ENCODE data around the gene IMPDH1.

Gene IMPDH1

GRCh38 chr7:128379900-128380479, 29.8 kb downstream of the IMPDH1 start:
- no peaks in the 10 kb centered on the region for H3K9me2 ChIP-seq (replicated peaks; ENCODE audit: low read depth, low read length)
- no peaks in the 10 kb centered on the region for H3K79me2 ChIP-seq (ENCODE audit: insufficient read depth, low read length)
- peaks cover 22% of the 10 kb centered on the region for H3K4me1 ChIP-seq (ENCODE audit: insufficient read depth, low read length, poor library complexity, severe bottlenecking)
- no peak overlapping the region for H3K9ac ChIP-seq (ENCODE audit: low read depth, low read length, poor library complexity, severe bottlenecking)
- no peaks in the 10 kb centered on the region for H3K9me3 ChIP-seq (ENCODE audit: insufficient read depth, low read depth, low read length)
- no peaks in the 10 kb centered on the region for H3K36me3 ChIP-seq (ENCODE audit: insufficient read depth, low read length)
- TF ChIP-seq EZH2phosphoT487 (IDR thresholded peaks at IDR 0.05; ENCODE audit: borderline replicate concordance) (no peak), CTCF (conservative IDR thresholded peaks at IDR 0.05; ENCODE audit: low read length) (no peak)
- H3K4me3 ChIP-seq (ENCODE audit: low read length, poor library complexity, severe bottlenecking): no peak overlapping the region
- no peak overlapping the region for H3K4me2 ChIP-seq (ENCODE audit: low read depth, low read length, poor library complexity, severe bottlenecking)
- H2AFZ ChIP-seq (ENCODE audit: low read length): 0 out of 2 replicates have a peak overlapping the region, but pooled peaks have one; percentile 44
- H4K20me1 ChIP-seq (ENCODE audit: insufficient read depth, low read length, poor library complexity, severe bottlenecking): no peaks in the 10 kb centered on the region
- no peaks in the 10 kb centered on the region for H3K27me3 ChIP-seq (ENCODE audit: insufficient read depth, low read length, poor library complexity, severe bottlenecking)
- no peaks in the 10 kb centered on the region for H3F3A ChIP-seq (ENCODE audit: low read depth)

GRCh38 chr7:128378637-128379036, 31.1 kb downstream of the IMPDH1 start:
- Histone ChIP-seq H3K9me3 (ENCODE audit: insufficient read depth, low read depth, low read length) (no peaks in the 10 kb centered on the region), H2AFZ (ENCODE audit: low read length) (peak overlapping the region; percentile 77), H3K36me3 (ENCODE audit: insufficient read depth, low read length) (no peaks in the 10 kb centered on the region), H3K4me2 (ENCODE audit: low read depth, low read length, poor library complexity, severe bottlenecking) (no peak overlapping the region), H4K20me1 (ENCODE audit: insufficient read depth, low read length, poor library complexity, severe bottlenecking) (no peaks in the 10 kb centered on the region), H3K4me3 (ENCODE audit: low read length, poor library complexity, severe bottlenecking) (no peak overlapping the region), H3K9ac (ENCODE audit: low read depth, low read length, poor library complexity, severe bottlenecking) (peak overlapping the region; percentile 22), H3K79me2 (ENCODE audit: insufficient read depth, low read length) (no peaks in the 10 kb centered on the region), H3K4me1 (ENCODE audit: insufficient read depth, low read length, poor library complexity, severe bottlenecking) (peaks cover 14% of the 10 kb centered on the region), H3K9me2 (replicated peaks; ENCODE audit: low read depth, low read length) (no peaks in the 10 kb centered on the region), H3K27me3 (ENCODE audit: insufficient read depth, low read length, poor library complexity, severe bottlenecking) (no peaks in the 10 kb centered on the region), H3F3A (ENCODE audit: low read depth) (no peaks in the 10 kb centered on the region)
- no peak for TF ChIP-seq CTCF (conservative IDR thresholded peaks at IDR 0.05; ENCODE audit: low read length)
- TF ChIP-seq EZH2phosphoT487 (IDR thresholded peaks at IDR 0.05; ENCODE audit: borderline replicate concordance): no peak

- Histone ChIP-seq H3K9me3 (ENCODE audit: insufficient read depth, low read depth, low read length) (no peaks in the 10 kb centered on the region), H3K4me1 (ENCODE audit: insufficient read depth, low read length, poor library complexity, severe bottlenecking) (peaks cover 6% of the 10 kb centered on the region), H3K9me2 (replicated peaks; ENCODE audit: low read depth, low read length) (no peaks in the 10 kb centered on the region), H3K79me2 (ENCODE audit: insufficient read depth, low read length) (no peaks in the 10 kb centered on the region), H3K9ac (ENCODE audit: low read depth, low read length, poor library complexity, severe bottlenecking) (no peak overlapping the region), H3K4me3 (ENCODE audit: low read length, poor library complexity, severe bottlenecking) (no peak overlapping the region), H2AFZ (ENCODE audit: low read length) (0 out of 2 replicates have a peak overlapping the region, but pooled peaks have one; percentile 16), H3F3A (ENCODE audit: low read depth) (no peaks in the 10 kb centered on the region), H3K27me3 (ENCODE audit: insufficient read depth, low read length, poor library complexity, severe bottlenecking) (no peaks in the 10 kb centered on the region), H3K36me3 (ENCODE audit: insufficient read depth, low read length) (no peaks in the 10 kb centered on the region), H4K20me1 (ENCODE audit: insufficient read depth, low read length, poor library complexity, severe bottlenecking) (no peaks in the 10 kb centered on the region), H3K4me2 (ENCODE audit: low read depth, low read length, poor library complexity, severe bottlenecking) (no peak overlapping the region)
- TF ChIP-seq CTCF (conservative IDR thresholded peaks at IDR 0.05; ENCODE audit: low read length): no peak
- TF ChIP-seq EZH2phosphoT487 (IDR thresholded peaks at IDR 0.05; ENCODE audit: borderline replicate concordance): no peak
Observed at GRCh38 chr7:128376077-128376476, 33.7 kb downstream of the IMPDH1 start.

All from Loucy (cell line).